ENCODE measurements around the gene PCYT2.
A peak's percentile ranks its signal among the peaks of the same experiment; 100 is the strongest.

DNA sequence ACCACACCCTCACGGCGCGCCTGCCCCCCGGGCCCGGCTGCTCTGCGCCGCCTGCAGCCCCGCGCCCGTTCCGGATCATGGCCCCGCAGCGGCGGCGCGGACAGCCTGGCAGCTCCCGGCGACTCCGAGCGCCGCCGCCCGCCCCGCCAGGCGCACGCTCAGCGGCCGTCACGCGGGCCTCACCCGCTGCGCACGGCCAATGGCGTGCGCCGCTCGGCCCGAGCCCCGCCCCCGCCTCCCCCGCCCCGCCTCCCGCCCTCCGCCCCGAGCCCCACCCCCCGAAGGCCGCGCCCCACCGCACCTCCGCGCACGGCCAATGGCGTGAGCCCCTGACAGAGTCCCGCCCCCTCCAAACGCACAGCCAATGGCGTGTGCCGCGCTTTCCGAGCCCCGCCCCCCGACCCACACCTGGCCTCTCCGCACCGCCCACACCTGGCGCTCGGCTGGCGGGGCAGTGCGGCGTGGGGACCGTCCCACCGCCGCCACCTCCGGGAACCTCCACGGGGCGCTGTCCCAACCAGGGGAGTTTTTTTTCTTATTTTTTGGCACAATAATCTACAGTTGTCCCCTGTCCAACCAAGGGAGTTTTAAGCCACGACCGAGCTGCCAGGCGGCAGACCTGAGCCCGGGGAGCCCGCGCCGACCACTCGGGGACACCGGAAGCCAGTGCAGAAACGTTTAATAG lies at the start of gene PCYT2:
- TF ChIP-seq, protein P1, sequence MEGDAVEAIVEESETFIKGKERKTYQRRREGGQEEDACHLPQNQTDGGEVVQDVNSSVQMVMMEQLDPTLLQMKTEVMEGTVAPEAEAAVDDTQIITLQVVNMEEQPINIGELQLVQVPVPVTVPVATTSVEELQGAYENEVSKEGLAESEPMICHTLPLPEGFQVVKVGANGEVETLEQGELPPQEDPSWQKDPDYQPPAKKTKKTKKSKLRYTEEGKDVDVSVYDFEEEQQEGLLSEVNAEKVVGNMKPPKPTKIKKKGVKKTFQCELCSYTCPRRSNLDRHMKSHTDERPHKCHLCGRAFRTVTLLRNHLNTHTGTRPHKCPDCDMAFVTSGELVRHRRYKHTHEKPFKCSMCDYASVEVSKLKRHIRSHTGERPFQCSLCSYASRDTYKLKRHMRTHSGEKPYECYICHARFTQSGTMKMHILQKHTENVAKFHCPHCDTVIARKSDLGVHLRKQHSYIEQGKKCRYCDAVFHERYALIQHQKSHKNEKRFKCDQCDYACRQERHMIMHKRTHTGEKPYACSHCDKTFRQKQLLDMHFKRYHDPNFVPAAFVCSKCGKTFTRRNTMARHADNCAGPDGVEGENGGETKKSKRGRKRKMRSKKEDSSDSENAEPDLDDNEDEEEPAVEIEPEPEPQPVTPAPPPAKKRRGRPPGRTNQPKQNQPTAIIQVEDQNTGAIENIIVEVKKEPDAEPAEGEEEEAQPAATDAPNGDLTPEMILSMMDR (conservative IDR thresholded peaks at IDR 0.05) = no peak; the same call in 1 of the 2 replicates
- TF ChIP-seq ZFX (IDR thresholded peaks at IDR 0.05) = 0 out of 2 replicates have a peak, but pooled peaks have one; percentile 1
